ENCODE measurements around the gene MGLL. TPM values are rescaled to one million over a fixed set of nuclear protein-coding genes. Genes with fewer than 3 reads are reported as not detected.

The MGLL gene
- total RNA-seq, 6 experiments from 2014 or later, result 97.0 to 168 (median 115) TPM

DNA sequence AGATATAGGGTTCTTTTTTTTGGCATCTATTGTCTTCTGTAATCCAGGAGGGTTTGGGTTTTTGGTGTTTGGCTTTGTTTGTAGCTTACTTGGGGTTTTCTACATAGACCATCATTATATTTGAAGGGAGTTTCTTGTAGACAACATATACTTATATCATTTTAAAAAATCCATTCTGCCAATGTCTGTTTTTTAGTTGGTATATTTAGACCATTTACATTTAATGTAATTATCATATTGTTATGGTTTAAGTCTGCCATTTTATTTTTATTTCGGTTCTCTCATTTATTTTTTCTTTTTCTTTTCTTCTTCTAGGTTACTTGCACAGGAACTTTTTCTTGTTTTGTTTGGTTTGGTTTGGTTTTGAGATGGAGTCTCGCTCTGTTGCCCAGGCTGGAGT is 5.5 kb upstream of the MGLL start:
- 87% methylated on average over 2 of the region's 2 CpGs for WGBS (ENCODE audit: insufficient coverage, low coverage, low lambda C conversion rate, missing lambda C conversion rate)
- ATAC-seq (no peak), DNase-seq (no peak)
- H3K4me1 ChIP-seq, result peaks cover 0 to 19% (median 2%) of the 10 kb centered on the region in 4 donors
- TF ChIP-seq, protein P1, sequence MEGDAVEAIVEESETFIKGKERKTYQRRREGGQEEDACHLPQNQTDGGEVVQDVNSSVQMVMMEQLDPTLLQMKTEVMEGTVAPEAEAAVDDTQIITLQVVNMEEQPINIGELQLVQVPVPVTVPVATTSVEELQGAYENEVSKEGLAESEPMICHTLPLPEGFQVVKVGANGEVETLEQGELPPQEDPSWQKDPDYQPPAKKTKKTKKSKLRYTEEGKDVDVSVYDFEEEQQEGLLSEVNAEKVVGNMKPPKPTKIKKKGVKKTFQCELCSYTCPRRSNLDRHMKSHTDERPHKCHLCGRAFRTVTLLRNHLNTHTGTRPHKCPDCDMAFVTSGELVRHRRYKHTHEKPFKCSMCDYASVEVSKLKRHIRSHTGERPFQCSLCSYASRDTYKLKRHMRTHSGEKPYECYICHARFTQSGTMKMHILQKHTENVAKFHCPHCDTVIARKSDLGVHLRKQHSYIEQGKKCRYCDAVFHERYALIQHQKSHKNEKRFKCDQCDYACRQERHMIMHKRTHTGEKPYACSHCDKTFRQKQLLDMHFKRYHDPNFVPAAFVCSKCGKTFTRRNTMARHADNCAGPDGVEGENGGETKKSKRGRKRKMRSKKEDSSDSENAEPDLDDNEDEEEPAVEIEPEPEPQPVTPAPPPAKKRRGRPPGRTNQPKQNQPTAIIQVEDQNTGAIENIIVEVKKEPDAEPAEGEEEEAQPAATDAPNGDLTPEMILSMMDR (IDR thresholded peaks at IDR 0.05), result no peak
- TF ChIP-seq POLR2A (IDR thresholded peaks at IDR 0.05), result no peak
- H3K9me3 ChIP-seq, result no peaks in the 10 kb centered on the region
- no peaks in the 10 kb centered on the region for H3K36me3 ChIP-seq
- no peaks in the 10 kb centered on the region for H3K27me3 ChIP-seq
- intact Hi-C loops (cut with DNase I), result no loop called here
- no peak overlapping the region for H3K4me3 ChIP-seq
- H3K27ac ChIP-seq, result no peak overlapping the region

DNA sequence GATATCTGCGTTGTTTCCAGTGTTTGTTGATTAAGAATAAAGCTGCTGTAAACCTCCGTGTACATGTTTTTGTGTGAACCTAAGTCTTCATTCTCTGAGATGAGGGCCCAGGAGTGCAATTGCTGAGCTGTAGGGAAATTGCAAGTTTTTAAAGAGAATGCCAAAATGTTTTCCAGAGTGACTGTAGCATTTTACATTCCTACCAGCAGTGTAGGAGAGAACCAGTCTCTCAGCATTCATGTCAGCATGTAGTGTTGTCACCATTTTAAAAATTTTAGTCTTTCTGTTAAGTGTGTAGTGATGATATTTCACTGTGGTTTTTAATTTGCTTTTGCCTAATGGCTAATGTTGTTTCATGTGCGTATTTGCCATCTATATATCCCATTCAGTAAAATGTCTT is 3.4 kb upstream of the MGLL start:
- Histone ChIP-seq H3K9me3 (no peaks in the 10 kb centered on the region), H3K36me3 (no peaks in the 10 kb centered on the region), H3K27me3 (no peaks in the 10 kb centered on the region), H3K27ac (no peak overlapping the region), H3K4me3 (no peak overlapping the region), H3K4me1 (peaks cover 0 to 13% (median 0%) of the 10 kb centered on the region in 4 donors)
- no peak for TF ChIP-seq POLR2A (IDR thresholded peaks at IDR 0.05)
- TF ChIP-seq, protein P1 (IDR thresholded peaks at IDR 0.05), result no peak
- intact Hi-C loops (cut with DNase I), result no loop called here
- WGBS (ENCODE audit: insufficient coverage, low coverage, low lambda C conversion rate, missing lambda C conversion rate), result 79% methylated on average over 3 of the region's 3 CpGs
- DNase-seq (no peak), ATAC-seq (no peak)

DNA sequence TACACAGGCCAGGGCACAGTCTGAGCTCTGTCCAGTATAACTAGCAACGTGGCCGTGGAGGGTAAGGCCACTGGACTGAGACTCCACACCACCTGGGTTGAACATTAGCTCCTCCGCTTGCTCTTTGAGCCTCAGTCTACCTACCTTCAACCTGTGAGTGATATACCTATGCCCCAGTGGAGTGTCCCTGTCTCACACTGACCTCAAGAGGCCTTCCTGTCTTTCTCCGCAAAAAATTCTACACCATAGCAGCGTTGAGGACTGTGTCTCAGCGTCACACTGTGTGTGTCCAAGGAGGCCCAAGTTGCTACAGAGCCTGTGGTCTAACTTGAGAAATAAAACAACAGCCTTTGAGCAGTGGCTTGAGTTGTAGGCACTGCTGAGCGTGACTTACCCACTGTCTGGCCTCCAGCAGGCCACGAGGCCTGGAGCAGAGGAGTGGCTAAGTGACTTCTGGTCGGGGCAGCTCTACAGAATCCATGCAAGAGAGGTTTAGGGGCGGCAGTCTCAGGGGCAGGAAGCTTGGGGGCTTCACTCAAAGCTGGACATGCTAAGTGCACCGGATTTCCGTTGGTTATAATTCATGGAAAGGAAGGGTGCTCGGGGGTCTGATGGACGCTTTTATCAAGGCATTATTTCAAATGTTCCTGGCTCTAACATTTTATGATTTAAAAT is 2.0 kb upstream of the MGLL start:
- Histone ChIP-seq H3K27ac (no peak overlapping the region), H3K4me3 (no peak overlapping the region), H3K27me3 (no peaks in the 10 kb centered on the region), H3K36me3 (no peaks in the 10 kb centered on the region), H3K9me3 (no peaks in the 10 kb centered on the region), H3K4me1 (peaks cover 0 to 23% (median 3%) of the 10 kb centered on the region in 4 donors)
- no peak for DNase-seq
- 95% methylated on average over 6 of the region's 14 CpGs for WGBS (ENCODE audit: insufficient coverage, low coverage, low lambda C conversion rate, missing lambda C conversion rate)
- intact Hi-C loops (cut with DNase I), result no loop called here
- no peak for TF ChIP-seq POLR2A (IDR thresholded peaks at IDR 0.05)
- TF ChIP-seq, protein P1 (IDR thresholded peaks at IDR 0.05), result no peak
- ATAC-seq, result no peak

DNA sequence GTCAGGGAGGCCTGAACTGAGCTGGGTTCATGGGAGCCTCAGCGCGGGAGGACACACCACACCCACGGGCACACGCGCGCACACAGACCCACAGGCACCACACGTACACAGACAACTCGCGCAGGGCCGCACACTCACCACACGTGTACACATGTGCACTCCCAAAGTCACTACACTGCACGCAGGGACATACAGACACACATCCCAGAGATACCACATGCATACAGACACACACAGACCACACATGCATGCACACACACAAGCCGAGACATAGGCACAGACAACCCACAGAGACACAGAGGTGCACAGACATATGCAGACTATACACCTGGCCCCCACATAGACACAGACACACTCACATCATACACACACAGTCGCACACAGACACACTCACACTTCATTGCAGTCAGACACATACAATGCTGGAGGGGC is 1.1 kb upstream of the MGLL start:
- Histone ChIP-seq H3K4me1 (peaks cover 0 to 32% (median 8%) of the 10 kb centered on the region in 4 donors), H3K27ac (peak overlapping the region in 1 of 3 donors; percentile 92), H3K9me3 (no peaks in the 10 kb centered on the region), H3K4me3 (peak overlapping the region in 2 of 3 donors; percentile 68 to 87), H3K36me3 (no peaks in the 10 kb centered on the region), H3K27me3 (no peaks in the 10 kb centered on the region)
- intact Hi-C loops (cut with DNase I), result no loop called here
- no peak for ATAC-seq
- DNase-seq, result no peak
- WGBS (ENCODE audit: insufficient coverage, low coverage, low lambda C conversion rate, missing lambda C conversion rate), result 33% methylated on average over 4 of the region's 14 CpGs
- TF ChIP-seq POLR2A (IDR thresholded peaks at IDR 0.05), result no peak
- TF ChIP-seq, protein P1 (IDR thresholded peaks at IDR 0.05), result no peak

Measured in right lobe of liver (tissue), 6 donors.